CD14-positive monocyte (primary cell): Measurements from ENCODE around the gene SMARCC1. TPM values are rescaled to one million over a fixed set of nuclear protein-coding genes. Genes with fewer than 3 reads are reported as not detected.

Experiments
- DNase-seq, 3 donors: peaks; one replicate each; pipeline ENCODE4 v3.0.0-alpha.2; 2011 to 2022
- H2AFZ ChIP-seq: 2 replicates; pipeline ENCODE4 v1.6.0; 2012; ENCODE audit warnings: mild to moderate bottlenecking, low read depth, low read length, inconsistent platforms; ENCODE audit not compliant: insufficient read depth, poor library complexity, severe bottlenecking
- H3K27ac ChIP-seq, 2 donors: 1 replicate in 1 of 2; 2 replicates in 1 of 2; pipeline ENCODE4 v1.5.1; 2012 to 2013; ENCODE audit warnings: low read length in 2 of 2, control low read depth in 1 of 2, inconsistent platforms in 1 of 2, low read depth in 1 of 2, mild to moderate bottlenecking in 1 of 2
- H3K27me3 ChIP-seq, 2 donors: one replicate each; pipeline versions ENCODE4 v1.6.0 to v1.6.1; 2011 to 2013; ENCODE audit warnings: low read length in 2 of 2; ENCODE audit not compliant: control insufficient read depth in 2 of 2, insufficient read depth in 2 of 2
- H3K36me3 ChIP-seq, 2 donors: replicated peaks in 1 of 2; 1 replicate in 1 of 2; 2 replicates in 1 of 2; pipeline versions ENCODE4 v1.5.1 to v1.6.1; 2012 to 2013; ENCODE audit warnings: low read length in 2 of 2, control low read depth in 1 of 2, inconsistent platforms in 1 of 2, mild to moderate bottlenecking in 1 of 2; ENCODE audit not compliant: insufficient read depth in 2 of 2, control insufficient read depth in 1 of 2
- H3K4me1 ChIP-seq, 2 donors: 1 replicate in 1 of 2; 2 replicates in 1 of 2; pipeline versions ENCODE4 v1.5.1 to v1.6.1; 2012 to 2013; ENCODE audit warnings: low read length in 2 of 2, control low read depth in 1 of 2, inconsistent platforms in 1 of 2, mild to moderate bottlenecking in 1 of 2, moderate library complexity in 1 of 2; ENCODE audit not compliant: insufficient read depth in 2 of 2, control insufficient read depth in 1 of 2
- H3K4me2 ChIP-seq: replicated peaks from 2 replicates; pipeline ENCODE3; 2012; ENCODE audit warnings: low read length, moderate library complexity, mild to moderate bottlenecking; ENCODE audit not compliant: poor library complexity, severe bottlenecking; ENCODE audit errors: extremely low read depth
- H3K4me3 ChIP-seq, 3 experiments: fragments of 200-600 bp in 1 of 3; sonication (generic) in 1 of 3; replicated peaks in 1 of 3; 1 replicate in 2 of 3; 2 replicates in 1 of 3; pipeline ENCODE4 v1.5.1; 2011 to 2013; ENCODE audit warnings: low read length in 3 of 3, mild to moderate bottlenecking in 3 of 3, control low read depth in 2 of 3, low read depth in 2 of 3, inconsistent platforms in 1 of 3, moderate library complexity in 1 of 3
- H3K79me2 ChIP-seq: 2 replicates; pipeline ENCODE4 v1.6.0; 2012; ENCODE audit warnings: mild to moderate bottlenecking, control low read depth, inconsistent platforms, low read length, moderate library complexity; ENCODE audit not compliant: insufficient read depth
- H3K9ac ChIP-seq: 2 replicates; pipeline ENCODE4 v1.6.0; 2017; ENCODE audit warnings: low read length, mild to moderate bottlenecking; ENCODE audit not compliant: insufficient read depth, poor library complexity, severe bottlenecking
- H3K9me3 ChIP-seq, 2 donors: replicated peaks in 1 of 2; 1 replicate in 1 of 2; 2 replicates in 1 of 2; pipeline versions ENCODE4 v1.5.1 to v1.6.1; 2012 to 2013; ENCODE audit warnings: low read length in 2 of 2, control low read depth in 1 of 2; ENCODE audit not compliant: control insufficient read depth in 1 of 2, insufficient read depth in 1 of 2
- H4K20me1 ChIP-seq: 2 replicates; pipeline ENCODE4 v1.6.0; 2012; ENCODE audit warnings: mild to moderate bottlenecking, low read length, control low read depth, moderate library complexity; ENCODE audit not compliant: insufficient read depth
- H3K27ac Mint-ChIP-seq, 7 donors: one replicate each; pipeline ENCODE4 v1.8.0; 2020; ENCODE audit warnings: mild to moderate bottlenecking in 7 of 7, mixed read lengths in 7 of 7, moderate library complexity in 6 of 7, inconsistent platforms in 2 of 7
- H3K27me3 Mint-ChIP-seq, 3 donors: one replicate each; pipeline ENCODE4 v1.8.0; 2021 to 2022; ENCODE audit warnings: low read depth in 3 of 3, mild to moderate bottlenecking in 3 of 3, mixed read lengths in 3 of 3, moderate library complexity in 3 of 3, inconsistent platforms in 1 of 3
- H3K36me3 Mint-ChIP-seq, 2 donors: one replicate each; pipeline ENCODE4 v1.8.0; 2020; ENCODE audit warnings: mixed read lengths in 2 of 2, inconsistent platforms in 1 of 2, mild to moderate bottlenecking in 1 of 2
- H3K4me1 Mint-ChIP-seq: one replicate; pipeline ENCODE4 v1.8.0; 2020; ENCODE audit warnings: mild to moderate bottlenecking, mixed read lengths
- H3K4me3 Mint-ChIP-seq, 2 donors: one replicate each; pipeline ENCODE4 v1.8.0; 2020; ENCODE audit warnings: mild to moderate bottlenecking in 2 of 2, mixed read lengths in 2 of 2, moderate library complexity in 1 of 2
- H3K9me3 Mint-ChIP-seq, 7 donors: one replicate each; pipeline ENCODE4 v1.8.0; 2020 to 2022; ENCODE audit warnings: mixed read lengths in 7 of 7, mild to moderate bottlenecking in 6 of 7, moderate library complexity in 6 of 7, inconsistent platforms in 2 of 7
- WGBS: methylation state at CpG from one replicate; pipeline ENCODE4 v1.1.5; 2013; ENCODE audit warnings: missing lambda C conversion rate; ENCODE audit not compliant: insufficient coverage; 5-methylcytosine and 5-hydroxymethylcytosine counted together
- intact Hi-C, 2 donors: fragments of 100-400 bp; cut with micrococcal nuclease; formaldehyde crosslinking; loops; one replicate each; pipeline versions ENCODE4 v1.15.0 to v1.15.1; 2023
- polyA plus RNA-seq, 3 donors: library from polyadenylated mRNA; depleted of rRNA in 1 of 3; unstranded in 2 of 3; stranded (reverse) in 1 of 3; fragments of 300-500 nt in 2 of 3; fragments of >200 nt in 1 of 3; fragmentation: Illumina TruSeq in 2 of 3; gene quantifications; 1 replicate in 2 of 3; 2 replicates in 1 of 3; pipeline ENCODE4 v1.2.3, GENCODE V29; 2012 to 2021
- TF ChIP-seq, protein P1 (sequence below): fragments of 200-600 bp; IDR thresholded peaks from one replicate; pipeline ENCODE4 v1.8.0; 2022; ENCODE audit warnings: antibody characterized with exemption, mild to moderate bottlenecking

SMARCC1 gene
- polyA plus RNA-seq, 3 donors, result 8.8 to 33.5 (median 20.5) TPM

DNA sequence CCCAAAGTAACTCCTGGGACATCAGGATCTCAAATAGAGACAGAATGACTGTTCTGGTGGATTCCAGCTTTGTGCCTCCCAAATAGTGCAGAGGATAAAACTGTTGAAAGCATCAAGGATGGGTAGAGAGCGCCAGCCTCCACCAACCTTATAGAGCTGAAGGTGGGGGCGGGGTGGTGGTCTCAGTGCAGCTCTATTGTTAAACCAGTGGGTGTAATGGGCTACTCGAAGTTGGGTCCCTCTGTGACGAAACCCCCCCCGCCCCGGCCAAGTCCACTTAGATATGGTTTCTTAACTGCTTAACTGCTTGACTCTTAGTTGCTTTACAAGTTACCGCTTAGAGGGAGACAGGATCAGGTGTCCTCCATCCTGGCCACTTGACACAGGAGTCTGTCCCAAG is 43.9 kb upstream of the SMARCC1 start:
- Mint-ChIP-seq H3K27ac (peak overlapping the region in 6 of 7 donors; percentile 45 to 88 (median 58)), H3K27me3 (peaks cover 0 to 1% (median 1%) of the 10 kb centered on the region in 3 donors), H3K9me3 (no peaks in the 10 kb centered on the region), H3K4me3 (peak overlapping the region; percentile 85 to 91), H3K4me1 (peaks cover 24% of the 10 kb centered on the region), H3K36me3 (peaks cover 30 to 53% of the 10 kb centered on the region in 2 donors)
- Histone ChIP-seq H3K9ac (peak overlapping the region; percentile 83), H3K27ac (peak overlapping the region in 1 of 2 donors; percentile 66), H3K36me3 (peaks cover 15 to 34% of the 10 kb centered on the region in 2 donors), H4K20me1 (peaks cover 15% of the 10 kb centered on the region), H3K4me1 (peaks cover 10 to 15% of the 10 kb centered on the region in 2 donors), H3K4me3 (peak overlapping the region; percentile 78 to 95 (median 92)), H3K9me3 (no peaks in the 10 kb centered on the region), H3K4me2 (peak overlapping the region; percentile 75), H2AFZ (peak overlapping the region; percentile 98), H3K79me2 (peaks cover 22% of the 10 kb centered on the region), H3K27me3 (no peaks in the 10 kb centered on the region)
- intact Hi-C loops, result loop anchor here (2.0 to 5.0 kb wide), 2 partner anchors 165 to 167 kb away; no protein-coding TSS in a partner anchor
- WGBS, result 45% methylated on average over 2 of the region's 7 CpGs
- TF ChIP-seq, protein P1, sequence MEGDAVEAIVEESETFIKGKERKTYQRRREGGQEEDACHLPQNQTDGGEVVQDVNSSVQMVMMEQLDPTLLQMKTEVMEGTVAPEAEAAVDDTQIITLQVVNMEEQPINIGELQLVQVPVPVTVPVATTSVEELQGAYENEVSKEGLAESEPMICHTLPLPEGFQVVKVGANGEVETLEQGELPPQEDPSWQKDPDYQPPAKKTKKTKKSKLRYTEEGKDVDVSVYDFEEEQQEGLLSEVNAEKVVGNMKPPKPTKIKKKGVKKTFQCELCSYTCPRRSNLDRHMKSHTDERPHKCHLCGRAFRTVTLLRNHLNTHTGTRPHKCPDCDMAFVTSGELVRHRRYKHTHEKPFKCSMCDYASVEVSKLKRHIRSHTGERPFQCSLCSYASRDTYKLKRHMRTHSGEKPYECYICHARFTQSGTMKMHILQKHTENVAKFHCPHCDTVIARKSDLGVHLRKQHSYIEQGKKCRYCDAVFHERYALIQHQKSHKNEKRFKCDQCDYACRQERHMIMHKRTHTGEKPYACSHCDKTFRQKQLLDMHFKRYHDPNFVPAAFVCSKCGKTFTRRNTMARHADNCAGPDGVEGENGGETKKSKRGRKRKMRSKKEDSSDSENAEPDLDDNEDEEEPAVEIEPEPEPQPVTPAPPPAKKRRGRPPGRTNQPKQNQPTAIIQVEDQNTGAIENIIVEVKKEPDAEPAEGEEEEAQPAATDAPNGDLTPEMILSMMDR, result no peak
- no peak for DNase-seq

DNA sequence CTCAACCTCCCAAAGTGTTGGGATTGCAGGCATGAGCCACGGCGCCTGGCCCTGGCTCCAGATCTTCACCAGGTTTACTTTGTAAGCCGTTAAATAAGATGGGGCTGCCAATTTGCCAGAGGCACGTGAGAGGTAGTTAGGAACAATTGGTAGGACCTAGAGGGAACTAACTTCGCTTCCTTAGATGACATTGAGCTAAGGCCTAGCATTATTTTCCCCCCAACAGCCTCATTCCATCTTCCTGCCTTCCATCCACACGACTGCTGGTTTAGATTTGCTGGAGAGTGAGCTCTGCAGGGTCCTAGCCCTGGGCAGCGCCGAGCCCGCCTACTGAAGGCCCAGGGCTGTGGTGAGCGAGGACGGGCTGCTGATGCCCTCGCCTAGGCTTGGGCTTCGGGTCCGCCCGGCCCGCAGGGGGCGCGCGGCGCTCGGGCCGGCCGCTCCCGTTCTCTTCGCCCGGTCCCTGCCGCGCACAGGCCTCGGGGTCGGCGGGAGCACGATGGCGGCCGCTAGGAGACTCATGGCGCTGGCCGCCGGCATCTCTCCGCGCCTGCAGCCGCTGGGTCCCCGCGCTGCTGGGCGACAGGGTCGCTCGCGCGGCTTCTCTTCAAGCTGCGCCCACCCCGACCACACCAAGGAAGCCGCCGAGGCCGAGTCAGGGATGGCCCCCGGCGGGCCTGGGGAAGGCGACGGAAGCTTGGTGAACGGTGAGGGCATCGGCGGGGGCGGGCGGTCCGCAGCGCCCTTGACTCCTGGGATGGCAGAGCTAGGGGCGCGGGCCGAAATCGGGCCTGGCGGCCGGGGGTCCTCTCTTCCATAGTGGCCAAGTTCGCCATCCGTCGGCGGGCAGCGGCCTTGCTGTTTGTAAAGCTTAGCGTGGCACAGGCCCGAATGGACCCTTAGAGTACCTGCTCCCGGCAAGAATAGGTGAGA is 43.1 kb upstream of the SMARCC1 start:
- Histone ChIP-seq H2AFZ (peak overlapping the region; percentile 98), H3K27ac (peak overlapping the region in 1 of 2 donors; percentile 66), H3K9me3 (no peaks in the 10 kb centered on the region), H4K20me1 (peaks cover 15% of the 10 kb centered on the region), H3K79me2 (peaks cover 22% of the 10 kb centered on the region), H3K36me3 (peaks cover 16 to 36% of the 10 kb centered on the region in 2 donors), H3K9ac (peak overlapping the region; percentile 83), H3K4me1 (peaks cover 10 to 15% of the 10 kb centered on the region in 2 donors), H3K4me2 (peak overlapping the region; percentile 75), H3K4me3 (peak overlapping the region; percentile 78 to 95 (median 92)), H3K27me3 (no peaks in the 10 kb centered on the region)
- Mint-ChIP-seq H3K27me3 (peaks cover 0 to 1% (median 1%) of the 10 kb centered on the region in 3 donors), H3K4me1 (peaks cover 24% of the 10 kb centered on the region), H3K9me3 (no peaks in the 10 kb centered on the region), H3K27ac (peak overlapping the region in 6 of 7 donors; percentile 57 to 88 (median 74)), H3K36me3 (peaks cover 33 to 51% of the 10 kb centered on the region in 2 donors), H3K4me3 (peak overlapping the region; percentile 85 to 91)
- 3% methylated on average over 66 of the region's 77 CpGs for WGBS
- DNase-seq, result peak; percentile 54 to 74 (median 73)
- intact Hi-C loops, result loop anchor here (2.0 to 5.0 kb wide), 2 partner anchors 166 to 167 kb away; no protein-coding TSS in a partner anchor
- TF ChIP-seq, protein P1, result peak; percentile 88
